ENCODE measurements around the gene ASB8.

The ASB8 gene

DNA sequence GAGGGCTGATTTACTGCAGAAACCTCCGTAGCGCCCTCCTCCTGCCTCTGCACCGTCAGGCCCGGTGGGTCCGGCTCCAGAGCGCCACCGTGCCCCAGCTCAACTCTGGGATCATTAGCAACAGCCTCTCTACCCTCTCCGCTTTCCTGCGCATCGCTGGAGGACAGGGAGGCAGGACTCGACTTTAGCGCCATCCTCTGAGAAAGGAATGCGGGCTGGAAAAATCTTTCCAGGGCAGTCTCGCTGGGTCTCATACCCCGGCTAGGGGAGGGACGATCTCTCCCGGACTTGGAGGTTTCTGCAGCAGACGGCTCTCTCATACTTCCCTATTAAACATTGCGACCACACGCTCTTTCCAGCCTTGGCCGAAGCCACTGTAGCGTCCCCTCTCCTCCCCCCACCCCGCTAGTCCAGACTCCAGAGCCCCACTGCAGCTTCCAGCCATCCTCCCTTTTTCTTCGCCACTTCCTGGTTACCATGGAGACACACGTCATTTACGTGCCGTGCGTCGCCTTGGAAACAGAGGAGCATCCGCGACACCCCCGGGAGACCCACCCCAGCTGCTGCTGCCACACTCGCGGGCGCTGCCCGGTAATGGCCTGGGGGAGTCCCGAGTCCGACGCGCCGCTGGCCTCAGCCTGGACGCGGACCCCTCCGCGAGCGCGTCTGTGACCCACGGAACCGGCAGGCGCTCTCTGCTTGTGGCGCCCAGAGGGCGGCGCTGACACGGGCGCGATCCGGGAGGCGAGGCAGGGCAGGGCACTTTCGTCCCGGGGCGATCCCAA lies 26.0 kb upstream of the ASB8 start, which contains the start of gene CCDC184:
TSS of gene CCDC184 (plus strand) at position 554 of the 785 bp plus-strand sequence. CDS start 479 bp downstream, outside the sequence.
- in situ Hi-C loops (cut with MboI; ENCODE audit: low sequenced_read_pairs) = no loop called here

- in situ Hi-C loops (cut with MboI; ENCODE audit: low sequenced_read_pairs) = no loop called here
Measured at GRCh38 chr12:48182631-48183030, 25.3 kb upstream of the ASB8 start.

DNA sequence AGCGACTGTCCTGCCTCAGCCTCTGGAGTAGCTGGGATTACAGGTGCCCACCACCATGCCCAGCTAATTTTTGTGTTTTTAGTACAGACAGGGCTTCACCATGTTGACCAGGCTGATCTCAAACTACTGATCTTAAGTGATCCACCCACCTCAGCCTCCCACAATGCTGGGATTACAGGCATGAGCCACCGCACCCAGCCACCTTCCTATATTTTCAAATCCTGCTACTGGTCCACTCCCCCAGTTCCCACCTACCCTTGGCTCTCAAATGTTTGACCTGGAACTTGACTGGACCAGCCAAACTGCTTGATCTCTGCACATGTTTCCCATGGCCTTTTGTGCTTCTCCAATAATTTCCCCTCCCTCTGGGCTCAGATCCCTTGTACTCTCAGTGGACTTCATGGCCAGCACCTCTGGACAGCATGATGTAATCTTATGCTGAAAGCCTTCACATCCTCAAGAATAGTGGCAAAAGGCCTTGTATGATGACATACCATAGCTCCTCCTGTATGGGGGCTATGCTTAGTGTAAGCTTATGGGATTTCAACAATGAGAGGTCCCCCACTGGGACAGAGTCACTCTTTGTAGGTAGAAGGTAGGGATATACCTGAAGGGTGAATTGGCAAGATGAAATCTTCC lies 23.7 kb upstream of the ASB8 start:
- in situ Hi-C loops (cut with MboI; ENCODE audit: low sequenced_read_pairs) = no loop called here

DNA sequence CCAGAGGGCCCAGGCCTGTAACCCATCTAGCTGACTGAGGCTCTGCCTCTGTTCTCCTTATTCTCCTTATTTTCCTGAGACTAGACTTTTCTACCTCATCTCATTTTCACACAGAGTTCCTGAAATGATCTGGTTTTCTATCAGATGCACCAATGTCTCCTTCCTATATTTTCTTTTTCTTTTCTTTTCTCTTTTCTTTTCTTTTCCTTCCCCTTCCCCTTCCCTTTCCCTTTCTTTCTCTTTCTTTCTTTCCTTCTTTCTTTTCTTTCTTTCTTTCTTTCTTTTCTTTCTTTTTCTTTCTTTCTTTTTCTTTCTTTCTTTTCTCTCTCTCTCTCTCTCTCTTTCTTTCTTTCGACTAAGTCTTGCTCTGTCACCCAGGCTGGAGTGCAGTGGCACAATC lies 23.1 kb upstream of the ASB8 start:
- in situ Hi-C loops (cut with MboI; ENCODE audit: low sequenced_read_pairs) = no loop called here

DNA sequence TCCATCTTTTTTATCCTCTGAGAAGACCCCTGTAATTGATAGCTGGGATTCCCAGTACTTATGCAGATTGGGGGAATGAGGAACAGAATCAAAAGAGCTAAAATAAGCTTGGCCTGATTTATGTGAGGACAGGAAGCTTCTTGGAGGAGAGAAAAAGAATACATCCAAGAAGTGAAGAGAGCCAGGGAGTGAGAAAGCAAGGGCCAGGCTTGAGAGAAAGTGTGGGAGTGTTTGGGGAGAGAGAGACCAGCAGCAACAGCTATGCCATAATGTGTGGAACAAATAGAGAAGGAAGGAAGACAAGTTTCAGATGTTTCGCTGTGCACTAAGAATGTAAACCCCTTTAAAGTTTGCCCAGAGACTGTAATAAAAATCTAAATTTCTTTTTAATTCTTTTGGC lies 22.2 kb upstream of the ASB8 start:
- in situ Hi-C loops (cut with MboI; ENCODE audit: low sequenced_read_pairs) = no loop called here

DNA sequence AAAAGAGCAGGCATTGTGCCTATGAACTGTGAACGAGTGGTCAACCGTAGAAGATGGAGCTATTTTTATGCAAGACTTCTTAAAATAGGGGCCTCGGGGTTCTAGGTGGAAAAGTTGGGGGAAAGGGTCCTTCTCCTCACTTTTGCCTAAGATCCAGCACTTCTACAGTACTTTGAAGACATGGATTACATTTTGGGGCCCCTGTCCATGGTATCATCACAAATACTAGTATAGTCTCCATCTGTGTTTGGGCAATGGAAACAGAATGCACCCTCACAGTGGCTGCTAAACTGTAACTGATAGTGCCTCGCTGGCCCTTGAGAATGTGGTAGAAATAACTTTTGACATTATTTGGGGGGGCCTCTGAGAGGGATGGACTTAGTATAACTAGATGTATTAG lies 20.7 kb upstream of the ASB8 start:
- in situ Hi-C loops (cut with MboI; ENCODE audit: low sequenced_read_pairs) = no loop called here

GRCh38 chr12:48176417-48176751 lies 19.1 kb upstream of the ASB8 start:
- in situ Hi-C loops (cut with MboI; ENCODE audit: low sequenced_read_pairs) = no loop called here

DNA sequence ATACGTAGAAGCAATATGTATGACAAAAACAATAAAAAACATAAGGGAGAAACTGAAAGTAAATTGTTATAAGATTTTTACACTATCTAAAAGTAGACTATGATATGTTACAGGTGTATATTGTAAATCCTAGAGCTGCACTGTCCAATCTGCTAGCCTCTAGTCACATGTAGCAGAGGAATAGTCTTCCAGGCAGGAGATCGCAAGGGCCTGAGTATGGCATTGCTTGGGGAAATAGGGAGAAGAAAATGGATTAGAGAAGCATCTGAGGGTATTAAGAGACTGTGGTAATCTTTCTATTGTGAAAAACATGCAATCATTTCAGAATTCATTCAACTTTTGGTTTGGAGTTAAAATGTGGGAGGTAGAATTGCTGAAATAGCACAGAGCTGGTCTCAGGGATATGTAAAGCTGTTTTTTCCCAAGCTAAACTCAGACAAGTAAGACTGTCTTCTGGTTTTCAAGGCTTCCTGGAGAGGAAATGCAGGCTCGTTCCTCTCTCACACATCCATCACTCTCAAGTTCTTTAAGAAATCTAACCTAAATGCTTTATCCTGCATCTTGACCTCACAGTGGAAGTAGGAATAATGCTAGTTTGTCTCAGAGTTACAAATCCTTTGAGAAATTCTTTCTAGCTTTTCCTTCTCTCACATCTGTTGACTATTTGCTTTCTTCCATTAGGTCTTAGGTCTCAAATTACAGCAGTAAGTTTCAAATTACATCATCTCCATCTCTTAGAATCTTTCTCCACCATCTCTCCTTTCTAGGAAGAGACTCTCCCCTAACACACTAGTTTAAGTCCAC lies 18.5 kb upstream of the ASB8 start:
- in situ Hi-C loops (cut with MboI; ENCODE audit: low sequenced_read_pairs) = no loop called here

- in situ Hi-C loops (cut with MboI; ENCODE audit: low sequenced_read_pairs) = loop anchor here (25.0 kb wide), 1 partner anchor 432 kb away; the partner anchor contains the start of gene ENDOU
Measured at GRCh38 chr12:48169011-48169410, 11.7 kb upstream of the ASB8 start.

DNA sequence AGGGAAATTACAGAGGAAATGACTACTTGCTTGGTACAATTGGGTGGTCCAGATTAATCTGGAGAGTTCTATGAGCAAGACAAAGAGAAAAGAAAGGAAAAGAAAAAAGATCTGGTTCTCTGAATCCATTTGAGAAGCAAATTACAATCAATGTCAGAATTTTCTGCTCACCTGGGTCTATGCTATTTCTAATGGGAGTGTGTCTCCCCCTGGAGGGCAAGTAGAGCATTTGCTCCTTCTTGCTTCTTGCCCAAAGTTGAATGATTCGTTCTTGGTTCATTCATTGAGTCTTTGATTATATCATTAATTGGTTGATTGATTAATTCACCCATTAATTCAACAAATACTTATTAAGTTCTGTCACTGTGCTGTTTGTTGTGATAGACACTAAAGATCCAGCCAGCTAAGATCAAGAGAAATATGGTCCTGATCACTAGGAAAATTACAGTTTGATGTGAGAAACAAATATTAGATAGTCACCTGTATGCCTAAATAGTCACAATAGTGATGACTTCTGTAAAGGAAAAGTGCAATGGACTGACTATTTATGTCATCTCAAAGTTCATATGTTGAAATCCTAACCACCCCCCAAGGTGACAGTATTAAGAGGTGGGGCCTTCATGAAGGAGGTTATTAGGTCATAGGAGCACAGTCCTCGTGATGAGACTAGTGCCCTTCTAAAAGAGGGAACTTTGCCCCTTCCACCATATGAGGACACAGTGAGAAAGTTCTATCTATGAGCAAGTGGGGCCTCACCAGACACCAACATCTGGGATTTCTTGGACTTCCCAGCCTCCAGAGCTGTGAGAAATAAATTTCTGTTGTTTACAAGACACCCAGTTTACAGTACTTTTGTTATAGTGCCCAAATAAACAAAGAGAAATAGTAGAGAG lies 8.0 kb upstream of the ASB8 start:
- in situ Hi-C loops (cut with MboI; ENCODE audit: low sequenced_read_pairs) = loop anchor here (25.0 kb wide), 1 partner anchor 428 kb away; the partner anchor contains the start of gene ENDOU

- in situ Hi-C loops (cut with MboI; ENCODE audit: low sequenced_read_pairs) = loop anchor here (25.0 kb wide), 1 partner anchor 427 kb away; the partner anchor contains the start of gene ENDOU
Measured at GRCh38 chr12:48164451-48164850, 7.1 kb upstream of the ASB8 start.

DNA sequence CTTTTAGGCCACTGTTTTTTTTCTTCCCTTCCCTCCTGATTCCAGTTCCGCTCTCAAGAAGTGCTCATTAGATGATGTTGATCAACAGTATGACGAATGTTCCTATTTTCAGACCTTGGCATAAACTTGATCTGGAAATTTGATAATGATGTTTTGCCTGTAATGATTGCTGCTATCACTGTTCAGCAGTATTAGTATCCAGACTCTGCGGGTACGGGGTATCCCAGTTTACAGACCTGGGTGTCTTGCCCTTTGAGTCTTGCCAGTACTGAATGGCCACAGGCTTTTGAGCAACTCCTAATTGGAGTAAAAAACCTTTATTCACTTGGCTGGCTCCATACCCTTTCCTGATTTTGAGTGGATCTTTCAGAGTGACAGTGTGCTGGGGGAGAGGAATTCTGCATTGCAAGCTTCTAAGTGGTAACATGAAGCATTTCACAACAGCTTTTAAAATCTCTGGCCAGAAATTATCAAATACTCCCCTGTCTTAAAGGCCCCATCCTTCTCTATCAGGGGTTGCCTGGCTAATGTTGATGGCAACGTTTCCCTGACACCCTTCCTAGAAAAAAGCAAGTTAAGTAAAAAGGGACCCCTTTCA lies 5.9 kb upstream of the ASB8 start:
- in situ Hi-C loops (cut with MboI; ENCODE audit: low sequenced_read_pairs) = loop anchor here (25.0 kb wide), 1 partner anchor 426 kb away; the partner anchor contains the start of gene ENDOU

GRCh38 chr12:48160807-48161206 lies 3.5 kb upstream of the ASB8 start:
- in situ Hi-C loops (cut with MboI; ENCODE audit: low sequenced_read_pairs) = loop anchor here (25.0 kb wide), 1 partner anchor 424 kb away; the partner anchor contains the start of gene ENDOU

GRCh38 chr12:48160046-48160445 lies 2.7 kb upstream of the ASB8 start:
- in situ Hi-C loops (cut with MboI; ENCODE audit: low sequenced_read_pairs) = loop anchor here (25.0 kb wide), 1 partner anchor 423 kb away; the partner anchor contains the start of gene ENDOU

DNA sequence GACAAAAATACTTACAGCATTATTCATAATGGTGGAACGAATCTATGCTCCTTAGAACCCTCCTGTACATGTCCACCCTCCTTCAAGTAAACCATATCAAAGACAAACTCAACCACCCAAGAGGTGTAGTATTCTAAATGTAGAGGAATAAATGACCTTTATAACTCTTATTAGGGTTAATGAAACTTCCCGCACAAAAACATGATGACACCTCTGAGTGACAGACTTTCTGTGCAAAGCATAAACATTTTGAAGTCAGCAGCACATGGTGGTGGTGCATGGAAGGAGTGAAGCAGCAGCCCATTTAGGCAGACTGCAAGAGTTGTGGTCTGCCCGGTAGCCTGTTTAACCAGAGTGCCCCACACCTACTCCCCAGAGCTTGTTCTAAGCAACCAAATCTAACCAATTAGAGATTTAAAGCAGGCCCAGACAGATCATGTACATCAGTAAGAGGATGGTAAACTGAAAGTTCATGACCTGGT lies 615 bp upstream of the ASB8 start:
- in situ Hi-C loops (cut with MboI; ENCODE audit: low sequenced_read_pairs) = loop anchor here (25.0 kb wide), 1 partner anchor 421 kb away; the partner anchor contains the start of gene ENDOU

DNA sequence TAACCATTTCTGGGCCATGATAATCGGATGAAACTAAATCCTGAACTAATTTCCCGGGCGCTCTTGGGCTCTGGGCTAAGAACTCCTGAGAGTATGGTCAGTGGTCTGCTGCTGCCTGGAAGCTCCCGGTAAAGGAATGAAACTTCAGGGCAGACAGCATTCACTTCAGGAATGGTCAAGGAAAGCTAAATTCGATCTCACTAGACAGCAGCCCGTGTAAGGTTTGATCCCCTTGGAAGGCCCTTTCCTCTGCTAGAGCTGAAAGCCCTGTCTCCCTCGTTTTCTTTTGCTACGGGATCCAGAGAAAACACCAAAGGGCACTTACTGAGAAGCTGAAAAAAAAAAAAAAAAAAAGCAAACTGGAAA lies 680 bp downstream of the ASB8 start:
- in situ Hi-C loops (cut with MboI; ENCODE audit: low sequenced_read_pairs) = loop anchor here (25.0 kb wide), 1 partner anchor 419 kb away; the partner anchor contains the start of gene ENDOU

DNA sequence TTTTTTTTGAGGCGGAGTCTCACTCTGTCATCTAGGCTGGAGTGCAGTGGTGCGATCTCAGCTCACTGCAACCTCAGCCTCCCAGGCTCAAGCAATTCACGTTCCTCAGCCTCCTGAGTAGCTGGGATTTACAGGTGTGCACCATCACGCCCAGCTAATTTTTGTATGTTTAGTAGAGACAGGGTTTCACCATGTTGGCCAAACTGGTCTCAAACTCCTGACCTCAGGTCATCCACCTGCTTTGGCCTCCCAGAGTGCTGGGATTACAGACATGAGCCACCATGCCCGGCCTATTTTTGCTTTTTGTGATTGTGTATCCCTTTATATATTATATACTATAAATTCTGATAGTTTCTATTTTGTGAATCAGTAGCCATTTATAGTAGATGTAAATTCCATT lies 1.5 kb downstream of the ASB8 start:
- in situ Hi-C loops (cut with MboI; ENCODE audit: low sequenced_read_pairs) = loop anchor here (25.0 kb wide), 1 partner anchor 418 kb away; the partner anchor contains the start of gene ENDOU

- in situ Hi-C loops (cut with MboI; ENCODE audit: low sequenced_read_pairs) = loop anchor here (25.0 kb wide), 1 partner anchor 414 kb away; the partner anchor contains the start of gene ENDOU
Measured at GRCh38 chr12:48151103-48151771, 6.1 kb downstream of the ASB8 start.

GRCh38 chr12:48145981-48146380 lies 11.3 kb downstream of the ASB8 start:
- in situ Hi-C loops (cut with MboI; ENCODE audit: low sequenced_read_pairs) = no loop called here
